DOHH2 (cell line): ENCODE measurements around the gene ALOX15B.

Experiments used
- H3F3A ChIP-seq: fragments of 200-600 bp; sonication (generic), shearing (Covaris generic); 2 replicates; pipeline ENCODE4 v1.6.0; 2016; ENCODE audit warnings: antibody characterized with exemption, mild to moderate bottlenecking; ENCODE audit not compliant: control insufficient read depth, insufficient read depth
- H3K27ac ChIP-seq: fragments of 200-600 bp; sonication (generic); 2 replicates; pipeline ENCODE4 v1.5.1; 2014; ENCODE audit warnings: low read depth, mild to moderate bottlenecking, low read length, moderate library complexity
- H3K27me3 ChIP-seq: fragments of 200-600 bp; sonication (generic); 2 replicates; pipeline ENCODE4 v1.6.1; 2014; ENCODE audit warnings: mild to moderate bottlenecking, low read length, mixed read lengths; ENCODE audit not compliant: control insufficient read depth
- H3K36me3 ChIP-seq: fragments of 200-600 bp; sonication (generic); 2 replicates; pipeline ENCODE4 v1.6.1; 2014; ENCODE audit warnings: mild to moderate bottlenecking, low read length, moderate library complexity, mixed read lengths; ENCODE audit not compliant: control insufficient read depth
- H3K4me1 ChIP-seq: fragments of 200-600 bp; sonication (generic); 2 replicates; pipeline ENCODE4 v1.6.1; 2014; ENCODE audit warnings: mild to moderate bottlenecking, low read length, mixed read lengths; ENCODE audit not compliant: control insufficient read depth
- H3K4me2 ChIP-seq: fragments of 200-600 bp; sonication (generic); 2 replicates; pipeline ENCODE4 v1.6.0; 2014; ENCODE audit warnings: mild to moderate bottlenecking, low read length, moderate library complexity
- H3K4me3 ChIP-seq: fragments of 200-600 bp; sonication (generic); 2 replicates; pipeline ENCODE4 v1.5.1; 2014; ENCODE audit warnings: mild to moderate bottlenecking, low read length, mixed read lengths
- H3K79me2 ChIP-seq: fragments of 200-600 bp; sonication (generic); 2 replicates; pipeline ENCODE4 v1.6.1; 2014; ENCODE audit warnings: mild to moderate bottlenecking, low read length, mixed read lengths; ENCODE audit not compliant: control insufficient read depth
- H3K9me2 ChIP-seq: fragments of 200-600 bp; sonication (generic); replicated peaks from 2 replicates; pipeline ENCODE4 v1.6.1; 2014; ENCODE audit warnings: mild to moderate bottlenecking, low read length, mixed read lengths; ENCODE audit not compliant: control insufficient read depth
- H3K9me3 ChIP-seq: fragments of 200-600 bp; sonication (generic); 2 replicates; pipeline ENCODE4 v1.6.1; 2014; ENCODE audit warnings: antibody characterized with exemption, low read length, mixed read lengths; ENCODE audit not compliant: control insufficient read depth, insufficient read depth
- H4K20me1 ChIP-seq: fragments of 200-600 bp; sonication (generic); 2 replicates; pipeline ENCODE4 v1.6.0; 2014; ENCODE audit warnings: low read depth, mild to moderate bottlenecking, antibody characterized with exemption, low read length, moderate library complexity; ENCODE audit not compliant: control insufficient read depth, insufficient read depth
- EZH2phosphoT487 ChIP-seq: fragments of 200-600 bp; sonication (generic); IDR thresholded peaks from 2 replicates; pipeline ENCODE4 v1.6.1; 2017; ENCODE audit warnings: borderline replicate concordance, mild to moderate bottlenecking, antibody characterized with exemption, low read length, moderate library complexity, mixed read lengths
- TF ChIP-seq, protein P1 (sequence below): fragments of 200-600 bp; sonication (generic); IDR thresholded peaks from one replicate; pipeline ENCODE4 v1.5.1; 2014; ENCODE audit warnings: antibody characterized with exemption, mild to moderate bottlenecking, low read depth, low read length; ENCODE audit not compliant: poor library complexity, severe bottlenecking

ALOX15B gene

GRCh38 chr17:8004899-8005298 lies 34.0 kb upstream of the ALOX15B start:
- Histone ChIP-seq H3K27ac (no peak overlapping the region), H3F3A (no peaks in the 10 kb centered on the region), H3K4me1 (peaks cover 6% of the 10 kb centered on the region; the same call in 1 of the 2 replicates), H3K27me3 (peaks cover 16% of the 10 kb centered on the region), H3K4me3 (no peak overlapping the region), H3K9me2 (no peaks in the 10 kb centered on the region), H3K9me3 (peaks cover 4% of the 10 kb centered on the region; the same call in 1 of the 2 replicates), H3K79me2 (no peaks in the 10 kb centered on the region), H4K20me1 (no peaks in the 10 kb centered on the region), H3K4me2 (no peak overlapping the region), H3K36me3 (no peaks in the 10 kb centered on the region)
- TF ChIP-seq, protein P1, sequence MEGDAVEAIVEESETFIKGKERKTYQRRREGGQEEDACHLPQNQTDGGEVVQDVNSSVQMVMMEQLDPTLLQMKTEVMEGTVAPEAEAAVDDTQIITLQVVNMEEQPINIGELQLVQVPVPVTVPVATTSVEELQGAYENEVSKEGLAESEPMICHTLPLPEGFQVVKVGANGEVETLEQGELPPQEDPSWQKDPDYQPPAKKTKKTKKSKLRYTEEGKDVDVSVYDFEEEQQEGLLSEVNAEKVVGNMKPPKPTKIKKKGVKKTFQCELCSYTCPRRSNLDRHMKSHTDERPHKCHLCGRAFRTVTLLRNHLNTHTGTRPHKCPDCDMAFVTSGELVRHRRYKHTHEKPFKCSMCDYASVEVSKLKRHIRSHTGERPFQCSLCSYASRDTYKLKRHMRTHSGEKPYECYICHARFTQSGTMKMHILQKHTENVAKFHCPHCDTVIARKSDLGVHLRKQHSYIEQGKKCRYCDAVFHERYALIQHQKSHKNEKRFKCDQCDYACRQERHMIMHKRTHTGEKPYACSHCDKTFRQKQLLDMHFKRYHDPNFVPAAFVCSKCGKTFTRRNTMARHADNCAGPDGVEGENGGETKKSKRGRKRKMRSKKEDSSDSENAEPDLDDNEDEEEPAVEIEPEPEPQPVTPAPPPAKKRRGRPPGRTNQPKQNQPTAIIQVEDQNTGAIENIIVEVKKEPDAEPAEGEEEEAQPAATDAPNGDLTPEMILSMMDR, result no peak
- no peak for TF ChIP-seq EZH2phosphoT487

- H3K9me2 ChIP-seq, result no peaks in the 10 kb centered on the region
- peaks cover 16% of the 10 kb centered on the region for H3K27me3 ChIP-seq
- H3K9me3 ChIP-seq, result peaks cover 4% of the 10 kb centered on the region; the same call in 1 of the 2 replicates
- no peaks in the 10 kb centered on the region for H3K79me2 ChIP-seq
- no peaks in the 10 kb centered on the region for H3K36me3 ChIP-seq
- peaks cover 6% of the 10 kb centered on the region; the same call in 1 of the 2 replicates for H3K4me1 ChIP-seq
- H3K4me3 ChIP-seq, result no peak overlapping the region
- TF ChIP-seq, protein P1, result no peak
- TF ChIP-seq EZH2phosphoT487, result no peak
- no peaks in the 10 kb centered on the region for H4K20me1 ChIP-seq
- no peak overlapping the region for H3K27ac ChIP-seq
- H3F3A ChIP-seq, result no peaks in the 10 kb centered on the region
- no peak overlapping the region for H3K4me2 ChIP-seq
These were observed 33.5 kb upstream of the ALOX15B start for GRCh38 chr17:8005357-8005756.

- H3K4me2 ChIP-seq, result no peak overlapping the region
- H3K9me3 ChIP-seq, result peaks cover 4% of the 10 kb centered on the region; the same call in 1 of the 2 replicates
- no peak overlapping the region for H3K27ac ChIP-seq
- no peaks in the 10 kb centered on the region for H3F3A ChIP-seq
- peaks cover 12% of the 10 kb centered on the region for H3K27me3 ChIP-seq
- peaks cover 6% of the 10 kb centered on the region; the same call in 1 of the 2 replicates for H3K4me1 ChIP-seq
- no peaks in the 10 kb centered on the region for H4K20me1 ChIP-seq
- no peak for TF ChIP-seq EZH2phosphoT487
- TF ChIP-seq, protein P1, result no peak
- no peaks in the 10 kb centered on the region for H3K79me2 ChIP-seq
- H3K36me3 ChIP-seq, result no peaks in the 10 kb centered on the region
- no peak overlapping the region for H3K4me3 ChIP-seq
- H3K9me2 ChIP-seq, result no peaks in the 10 kb centered on the region
These were observed 32.7 kb upstream of the ALOX15B start for GRCh38 chr17:8005967-8006730.
